NCI-H510A treated with DMSO at 0.1 percent for 48 hours (cell line): ENCODE measurements around the gene ADRA2C.

ENCODE experiments used
- DNase-seq: peaks from one replicate; lab custom pipeline; 2025; lab: John Stamatoyannopoulos, UW

ADRA2C gene

GRCh38 chr4:3760841-3761240 is 5.3 kb upstream of the ADRA2C start:
- no peak for DNase-seq

GRCh38 chr4:3762264-3762663 is 3.9 kb upstream of the ADRA2C start:
- no peak for DNase-seq

- no peak for DNase-seq
Measured at GRCh38 chr4:3762753-3763549, 3.2 kb upstream of the ADRA2C start.

GRCh38 chr4:3765271-3766035 is 732 bp upstream of the ADRA2C start:
- DNase-seq: peak; percentile 19

- DNase-seq: peak; percentile 22
Measured at GRCh38 chr4:3766785-3767569, 792 bp downstream of the ADRA2C start.

GRCh38 chr4:3767570-3768288 is 1.5 kb downstream of the ADRA2C start:
- DNase-seq: peak; percentile 51

GRCh38 chr4:3768842-3769641 is 2.9 kb downstream of the ADRA2C start:
- no peak for DNase-seq

- DNase-seq: no peak
Measured at GRCh38 chr4:3769642-3770184, 3.5 kb downstream of the ADRA2C start.

GRCh38 chr4:3770323-3771163 is 4.4 kb downstream of the ADRA2C start:
- DNase-seq: peak; percentile 40

- no peak for DNase-seq
Measured at GRCh38 chr4:3771164-3771809, 5.1 kb downstream of the ADRA2C start.

- DNase-seq: no peak
Measured at GRCh38 chr4:3771939-3772495, 5.8 kb downstream of the ADRA2C start.

- no peak for DNase-seq
Measured at GRCh38 chr4:3772632-3773031, 6.4 kb downstream of the ADRA2C start.

GRCh38 chr4:3773552-3774001 is 7.4 kb downstream of the ADRA2C start:
- no peak for DNase-seq

GRCh38 chr4:3774253-3774883 is 8.2 kb downstream of the ADRA2C start:
- no peak for DNase-seq

- DNase-seq: no peak
Measured at GRCh38 chr4:3775005-3775404, 8.8 kb downstream of the ADRA2C start.

- DNase-seq: no peak
Measured at GRCh38 chr4:3775576-3775975, 9.4 kb downstream of the ADRA2C start.

GRCh38 chr4:3776166-3777032 is 10.2 kb downstream of the ADRA2C start:
- DNase-seq: no peak
